Measurements from ENCODE around the gene CGB8. TPM values are rescaled to one million over a fixed set of nuclear protein-coding genes. Genes with fewer than 3 reads are reported as not detected.
"Not testable (repeated sequence)": the region's sequence is repeated elsewhere in the genome, so short reads cannot be mapped to it uniquely, and the experiment has no call there.

CGB8 gene
- total and polyA plus RNA-seq, 5 experiments from 2014 or later, result not detected

GRCh38 chr19:49038557-49039276 is 10.2 kb downstream of the CGB8 start:
- H3K9me3 Mint-ChIP-seq, DNase-seq, H3K27ac Mint-ChIP-seq, H3K27me3 Mint-ChIP-seq, ATAC-seq, H3K4me3 Mint-ChIP-seq, H3K36me3 Mint-ChIP-seq, H3K4me1 Mint-ChIP-seq: not testable (repeated sequence)
- POLR2A ChIA-PET, result interaction anchor here (0.6 kb wide), 1 partner anchor 84 kb away, joined by 5 read pairs; the partner anchor contains the start of gene BAX

DNA sequence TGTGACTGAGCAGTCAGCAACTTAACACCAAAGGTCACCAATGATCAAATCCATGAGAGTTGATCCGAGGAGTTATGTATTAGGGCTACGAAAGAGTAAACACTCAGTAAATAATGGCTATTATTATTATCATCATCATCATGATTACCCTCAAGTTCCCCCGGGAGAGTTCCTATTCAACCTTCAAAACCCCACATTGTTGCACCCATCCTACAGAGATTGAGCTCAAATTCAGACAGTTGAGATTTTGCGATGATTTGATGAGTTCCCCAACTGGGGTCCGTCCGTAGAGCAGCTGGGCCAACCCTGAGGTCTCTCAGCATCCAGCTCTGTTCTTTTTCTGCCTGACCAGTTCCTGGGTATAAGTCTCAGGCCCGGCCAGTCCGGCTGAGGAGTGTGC is 10.8 kb downstream of the CGB8 start:
- H3K9me3 Mint-ChIP-seq, H3K27ac Mint-ChIP-seq, H3K27me3 Mint-ChIP-seq, H3K4me1 Mint-ChIP-seq, ATAC-seq, DNase-seq, H3K4me3 Mint-ChIP-seq, H3K36me3 Mint-ChIP-seq: not testable (repeated sequence)
- POLR2A ChIA-PET, result interaction anchor here (0.6 kb wide), 1 partner anchor 84 kb away, joined by 5 read pairs; the partner anchor contains the start of gene BAX

DNA sequence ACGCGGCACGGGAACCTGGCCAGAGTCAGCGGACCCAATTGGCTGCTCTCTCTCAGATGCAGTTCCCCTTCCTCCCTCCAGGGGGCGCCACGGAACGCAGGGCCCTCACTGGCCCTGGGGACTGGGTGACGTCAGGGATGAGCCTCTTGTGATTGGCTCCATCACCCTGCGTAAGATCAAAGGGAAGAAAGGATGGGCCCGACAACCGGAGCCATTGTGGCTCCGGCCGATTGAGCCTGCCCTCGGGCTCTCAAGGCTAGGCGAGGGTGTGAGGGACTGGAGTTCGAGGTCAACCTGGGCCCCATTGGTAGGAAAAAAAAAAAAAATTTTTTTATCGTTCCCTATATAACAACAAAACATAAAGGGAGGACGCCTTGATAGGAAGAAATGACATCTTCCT is 12.1 kb downstream of the CGB8 start, which contains the start of gene CGB1:
Gene CGB1, minus strand, starts transcription at position 81 of the 400 bp plus-strand sequence. CDS start 184 bp downstream, outside the sequence.
- POLR2A ChIA-PET, H3K4me3 Mint-ChIP-seq, H3K4me1 Mint-ChIP-seq, H3K36me3 Mint-ChIP-seq, H3K27ac Mint-ChIP-seq, H3K9me3 Mint-ChIP-seq, ATAC-seq: not testable (repeated sequence)
- peaks cover 2 to 12% (median 5%) of the 10 kb centered on the region in 5 donors for H3K27me3 Mint-ChIP-seq
- DNase-seq, result peak in 3 of 10 donors; percentile 23 to 35 (median 30)

- H3K36me3 Mint-ChIP-seq, POLR2A ChIA-PET, H3K9me3 Mint-ChIP-seq, H3K4me1 Mint-ChIP-seq, H3K4me3 Mint-ChIP-seq: not testable (repeated sequence)
- H3K27ac Mint-ChIP-seq, result peak within 1 kb of the TSS in 3 of 10 donors; percentile 31 to 79 (median 37)
- DNase-seq, result peak in 5 of 10 donors; percentile 40 to 54 (median 47)
- H3K27me3 Mint-ChIP-seq, result peaks cover 4 to 16% (median 9%) of the 10 kb centered on the region in 5 donors
- peak in 1 of 2 donors; percentile 69 for ATAC-seq
These were observed 17.1 kb downstream of the CGB8 start, which contains the start of gene CGB2 for GRCh38 chr19:49031642-49032301. TSS of gene CGB2 (plus strand) at chr19:49031890. CDS start at chr19:49032096, 206 bp downstream.

- POLR2A ChIA-PET, H3K4me3 Mint-ChIP-seq, H3K4me1 Mint-ChIP-seq, ATAC-seq, H3K36me3 Mint-ChIP-seq, H3K27ac Mint-ChIP-seq, H3K9me3 Mint-ChIP-seq, DNase-seq: not testable (repeated sequence)
- H3K27me3 Mint-ChIP-seq, result peaks cover 3 to 12% (median 7%) of the 10 kb centered on the region in 5 donors
These were observed 18.6 kb downstream of the CGB8 start for GRCh38 chr19:49030323-49030722.

- H3K4me3 Mint-ChIP-seq, H3K9me3 Mint-ChIP-seq, DNase-seq, H3K27ac Mint-ChIP-seq, H3K36me3 Mint-ChIP-seq, H3K4me1 Mint-ChIP-seq, ATAC-seq, POLR2A ChIA-PET: not testable (repeated sequence)
- peaks cover 0 to 12% (median 7%) of the 10 kb centered on the region in 5 donors for H3K27me3 Mint-ChIP-seq
These were observed 19.2 kb downstream of the CGB8 start for GRCh38 chr19:49029749-49030148.

DNA sequence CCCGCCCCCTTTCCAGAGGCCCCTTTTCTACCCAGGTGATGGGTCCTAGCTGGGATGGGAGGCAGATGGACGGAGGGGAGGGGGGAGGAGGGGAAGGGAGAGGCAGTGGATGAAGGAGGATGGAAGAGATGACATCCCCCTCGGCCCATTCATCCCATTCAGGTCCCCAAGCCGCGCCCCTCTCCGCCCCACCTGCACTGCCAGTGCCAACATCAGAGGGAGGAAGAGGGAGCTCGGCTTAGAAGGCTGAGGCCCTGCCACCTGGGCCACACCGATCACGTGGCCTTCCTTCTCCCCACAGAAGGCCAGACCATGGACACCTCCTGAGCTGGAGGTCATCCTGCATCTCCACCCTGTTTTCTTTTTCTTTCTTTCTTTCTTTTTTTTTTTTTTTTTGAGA is 20.2 kb downstream of the CGB8 start:
- DNase-seq, H3K9me3 Mint-ChIP-seq, H3K27ac Mint-ChIP-seq, POLR2A ChIA-PET, H3K4me1 Mint-ChIP-seq, H3K27me3 Mint-ChIP-seq, ATAC-seq, H3K36me3 Mint-ChIP-seq, H3K4me3 Mint-ChIP-seq: not testable (repeated sequence)

DNA sequence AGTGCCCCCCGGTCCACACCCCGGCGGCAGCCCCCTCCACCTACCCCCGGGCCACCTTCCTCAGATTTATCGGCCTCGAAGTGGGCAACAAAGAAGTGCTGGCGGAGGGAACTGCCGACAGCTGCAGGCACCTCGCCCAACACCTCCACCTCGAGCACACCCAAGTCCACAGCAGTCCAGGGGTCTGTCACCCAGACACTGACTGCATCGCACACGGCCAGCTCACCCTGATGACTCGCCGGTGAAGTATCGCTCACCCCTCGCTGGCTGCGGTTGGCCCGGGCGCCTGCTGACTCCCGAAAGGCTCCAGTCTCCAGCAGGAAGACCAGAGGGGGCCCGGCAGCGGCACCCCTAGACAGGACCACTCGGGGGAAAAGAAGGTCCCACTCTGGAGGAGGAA is 23.3 kb downstream of the CGB8 start:
- DNase-seq, H3K4me3 Mint-ChIP-seq, H3K9me3 Mint-ChIP-seq, POLR2A ChIA-PET, H3K36me3 Mint-ChIP-seq, ATAC-seq, H3K27me3 Mint-ChIP-seq, H3K4me1 Mint-ChIP-seq: not testable (repeated sequence)
- peak overlapping the region in 1 of 10 donors; percentile 48 for H3K27ac Mint-ChIP-seq

GRCh38 chr19:49025088-49025487 is 23.8 kb downstream of the CGB8 start:
- H3K4me3 Mint-ChIP-seq, H3K9me3 Mint-ChIP-seq, DNase-seq, H3K36me3 Mint-ChIP-seq, POLR2A ChIA-PET, H3K27me3 Mint-ChIP-seq, H3K27ac Mint-ChIP-seq, ATAC-seq: not testable (repeated sequence)
- peaks cover 5 to 13% (median 10%) of the 10 kb centered on the region in 4 donors for H3K4me1 Mint-ChIP-seq

DNA sequence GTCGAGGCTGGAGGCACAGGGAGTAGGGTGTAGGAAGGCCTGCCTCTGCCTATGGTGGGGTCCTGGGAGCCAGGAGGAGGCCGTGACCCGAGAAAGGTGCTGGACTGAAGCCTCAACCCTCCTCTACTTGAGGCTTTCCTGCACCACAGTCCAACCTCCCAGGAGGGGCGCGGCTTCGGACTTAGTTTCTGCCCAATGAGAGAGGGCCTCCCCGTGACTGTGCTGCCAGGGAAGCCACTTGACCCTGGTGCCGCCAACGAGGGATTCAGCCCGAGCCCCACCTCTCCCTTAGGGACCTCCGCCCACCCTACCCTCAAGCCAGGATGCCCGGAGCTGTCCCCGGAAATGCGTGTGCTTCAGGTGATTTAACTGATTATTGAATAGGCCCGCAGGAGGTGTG is 24.7 kb downstream of the CGB8 start, which contains the start of gene CGB3:
Gene CGB3, minus strand, starts transcription at position 101 of the 400 bp plus-strand sequence. CDS start 362 bp downstream, outside the sequence.
- DNase-seq, H3K4me3 Mint-ChIP-seq, POLR2A ChIA-PET, H3K36me3 Mint-ChIP-seq, H3K9me3 Mint-ChIP-seq, H3K27ac Mint-ChIP-seq, ATAC-seq, H3K27me3 Mint-ChIP-seq: not testable (repeated sequence)
- peaks cover 7 to 20% (median 15%) of the 10 kb centered on the region in 4 donors for H3K4me1 Mint-ChIP-seq

GRCh38 chr19:49022116-49022515 is 26.8 kb downstream of the CGB8 start:
- peaks cover 0 to 6% (median 0%) of the 10 kb centered on the region in 5 donors for H3K27me3 Mint-ChIP-seq
- no peak for ATAC-seq
- no peak overlapping the region for H3K4me3 Mint-ChIP-seq
- H3K9me3 Mint-ChIP-seq, result no peaks in the 10 kb centered on the region
- no peak for DNase-seq
- H3K4me1 Mint-ChIP-seq, result peaks cover 10 to 34% (median 24%) of the 10 kb centered on the region in 4 donors
- no peak overlapping the region for H3K27ac Mint-ChIP-seq
- H3K36me3 Mint-ChIP-seq, result no peaks in the 10 kb centered on the region
- POLR2A ChIA-PET, result interaction anchor here (0.6 kb wide), 1 partner anchor 908 kb away, joined by 3 read pairs; no protein-coding TSS in a partner anchor

DNA sequence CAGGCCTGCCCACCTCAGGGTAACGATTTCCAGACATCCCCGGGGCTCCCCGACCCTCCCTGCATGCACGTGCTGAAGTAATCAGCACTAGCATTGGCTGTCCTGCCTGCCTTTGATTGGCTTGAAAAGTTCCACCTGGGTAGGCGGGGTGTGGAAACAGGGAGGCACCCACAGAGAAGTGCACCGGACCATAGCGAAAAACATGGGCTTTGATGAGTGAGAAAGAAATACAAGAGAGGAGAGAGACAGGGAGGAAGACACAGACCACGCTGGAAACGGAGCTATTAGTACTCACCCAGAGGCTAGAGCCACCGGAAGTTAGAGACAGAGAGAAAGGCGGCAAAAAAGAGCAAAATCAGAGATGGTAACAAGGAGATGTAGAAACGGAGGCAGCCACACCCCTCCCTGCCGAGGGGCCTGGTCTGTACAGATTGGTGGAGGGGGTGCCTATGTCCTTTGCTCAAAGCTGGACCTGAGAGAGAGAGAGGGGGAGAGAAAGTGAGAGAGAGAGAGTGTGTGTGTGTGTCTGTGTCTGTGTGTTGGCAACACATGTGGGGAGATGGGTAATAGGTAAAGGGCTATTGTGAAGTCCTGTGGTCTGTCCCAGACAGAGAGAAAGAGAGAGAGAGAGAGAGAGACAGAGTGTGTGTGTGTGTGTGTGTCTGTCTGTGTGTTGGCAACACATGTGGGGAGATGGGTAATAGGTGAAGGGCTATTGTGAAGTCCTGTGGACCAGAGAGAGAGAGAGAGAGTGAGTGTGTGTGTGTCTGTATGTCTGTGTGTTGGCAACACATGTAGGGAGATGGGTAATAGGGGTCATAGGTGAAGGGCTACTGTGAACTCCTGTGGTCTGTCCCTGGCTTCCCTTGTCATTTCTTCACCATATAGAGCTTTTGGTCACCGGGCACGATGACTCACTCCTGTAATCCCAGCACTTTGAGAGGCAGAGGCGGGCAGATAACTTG is 27.7 kb downstream of the CGB8 start:
- DNase-seq, result no peak
- H3K27me3 Mint-ChIP-seq, result peaks cover 0 to 6% (median 0%) of the 10 kb centered on the region in 5 donors
- H3K36me3 Mint-ChIP-seq, result no peaks in the 10 kb centered on the region
- peak overlapping the region in 3 of 10 donors; percentile 2 to 61 (median 5) for H3K4me3 Mint-ChIP-seq
- ATAC-seq, result no peak
- H3K4me1 Mint-ChIP-seq, result peaks cover 10 to 35% (median 24%) of the 10 kb centered on the region in 4 donors
- no peaks in the 10 kb centered on the region for H3K9me3 Mint-ChIP-seq
- H3K27ac Mint-ChIP-seq, result peak overlapping the region in 1 of 10 donors; percentile 78
- POLR2A ChIA-PET, result interaction anchor here (0.5 to 1.1 kb wide), 2 partner anchors 27 to 319 kb away, joined by 3 read pairs; partner anchors contain the start of gene RUVBL2

All from naive thymus-derived CD8-positive, alpha-beta T cell (primary cell).